ENCODE results near the gene STMN1. TPM values are rescaled to one million over a fixed set of nuclear protein-coding genes. Genes with fewer than 3 reads are reported as not detected.
A peak's percentile ranks its signal among the peaks of the same experiment; 100 is the strongest.

STMN1 gene
- total RNA-seq, 1 experiment from 2014 or later: 206 TPM

DNA sequence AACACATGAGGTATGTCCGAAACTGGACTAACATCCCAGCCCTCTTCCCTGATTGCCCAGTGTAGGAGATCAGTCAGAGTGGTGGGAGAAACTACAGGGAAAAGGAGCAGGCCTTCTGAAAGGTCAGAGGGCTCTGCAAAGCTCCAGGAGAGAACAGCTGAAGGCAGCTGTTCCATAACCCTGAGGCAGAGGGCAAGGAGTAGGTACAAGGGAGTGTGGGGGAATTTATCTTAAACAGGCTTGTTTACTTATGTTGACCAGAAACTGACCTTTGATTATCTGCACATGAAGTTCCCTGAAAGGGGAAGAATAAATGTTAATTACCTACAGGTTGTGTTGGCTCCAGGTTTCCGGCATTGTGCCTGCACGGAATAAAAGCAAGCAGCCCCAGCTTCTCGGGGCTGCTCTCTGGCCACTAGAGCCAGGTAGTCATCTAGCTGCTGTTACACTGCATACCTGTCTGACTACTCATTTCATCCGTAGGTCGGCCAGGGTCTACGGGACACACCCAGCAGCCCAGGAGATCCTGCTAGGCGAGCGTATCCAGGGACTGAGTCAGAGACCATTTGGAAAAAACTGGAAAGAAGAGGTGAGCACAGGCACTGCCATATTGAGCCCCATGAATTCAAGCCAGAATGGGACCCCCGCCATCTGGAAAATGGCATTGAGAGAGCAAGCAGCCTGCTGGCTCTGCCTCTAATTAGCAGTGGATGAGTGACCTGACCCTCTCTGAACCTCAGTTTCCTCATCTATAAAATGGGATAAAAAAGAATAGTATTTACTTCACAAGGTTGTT is 15.8 kb downstream of the STMN1 start:
- Histone ChIP-seq H2AFZ (ENCODE audit: low read length) (peak overlapping the region; percentile 10; the same call in 1 of the 2 replicates), H3F3A (ENCODE audit: low read length, unreplicated experiment) (no peaks in the 10 kb centered on the region), H3K79me2 (ENCODE audit: low read length) (no peaks in the 10 kb centered on the region), H3K4me3 (ENCODE audit: low read length) (0 out of 2 replicates have a peak overlapping the region, but pooled peaks have one; percentile 3), H3K9me2 (replicated peaks; ENCODE audit: low read length) (no peaks in the 10 kb centered on the region), H3K36me3 (ENCODE audit: low read depth, low read length) (no peaks in the 10 kb centered on the region), H3K27ac (ENCODE audit: low read length) (peak overlapping the region; percentile 75), H3K4me1 (ENCODE audit: insufficient read depth, low read length) (peaks cover 43% of the 10 kb centered on the region), H3K27me3 (ENCODE audit: low read length) (no peaks in the 10 kb centered on the region), H3K4me2 (ENCODE audit: low read length) (peak overlapping the region; percentile 53), H3K9me3 (ENCODE audit: low read length) (no peaks in the 10 kb centered on the region), H3K9ac (ENCODE audit: low read length) (peak overlapping the region; percentile 24; the same call in 1 of the 2 replicates), H4K20me1 (ENCODE audit: low read length) (no peaks in the 10 kb centered on the region)
- BruUV-seq (replicated peaks): no TSS peak
- POLR2A ChIA-PET (ENCODE audit: unreplicated experiment): no interaction called here
- TF ChIP-seq EZH2phosphoT487 (IDR thresholded peaks at IDR 0.05; ENCODE audit: borderline replicate concordance, low read length) (no peak), EZH2 (IDR thresholded peaks at IDR 0.05; ENCODE audit: low read length, unreplicated experiment) (no peak)
- TF ChIP-seq, protein P1, sequence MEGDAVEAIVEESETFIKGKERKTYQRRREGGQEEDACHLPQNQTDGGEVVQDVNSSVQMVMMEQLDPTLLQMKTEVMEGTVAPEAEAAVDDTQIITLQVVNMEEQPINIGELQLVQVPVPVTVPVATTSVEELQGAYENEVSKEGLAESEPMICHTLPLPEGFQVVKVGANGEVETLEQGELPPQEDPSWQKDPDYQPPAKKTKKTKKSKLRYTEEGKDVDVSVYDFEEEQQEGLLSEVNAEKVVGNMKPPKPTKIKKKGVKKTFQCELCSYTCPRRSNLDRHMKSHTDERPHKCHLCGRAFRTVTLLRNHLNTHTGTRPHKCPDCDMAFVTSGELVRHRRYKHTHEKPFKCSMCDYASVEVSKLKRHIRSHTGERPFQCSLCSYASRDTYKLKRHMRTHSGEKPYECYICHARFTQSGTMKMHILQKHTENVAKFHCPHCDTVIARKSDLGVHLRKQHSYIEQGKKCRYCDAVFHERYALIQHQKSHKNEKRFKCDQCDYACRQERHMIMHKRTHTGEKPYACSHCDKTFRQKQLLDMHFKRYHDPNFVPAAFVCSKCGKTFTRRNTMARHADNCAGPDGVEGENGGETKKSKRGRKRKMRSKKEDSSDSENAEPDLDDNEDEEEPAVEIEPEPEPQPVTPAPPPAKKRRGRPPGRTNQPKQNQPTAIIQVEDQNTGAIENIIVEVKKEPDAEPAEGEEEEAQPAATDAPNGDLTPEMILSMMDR (conservative IDR thresholded peaks at IDR 0.05; ENCODE audit: low read depth, low read length): no peak
- CTCF ChIA-PET: interaction anchor here (0.6 to 1.0 kb wide), 2 partner anchors 53 to 266 kb away, joined by 5 to 7 read pairs; no protein-coding TSS in a partner anchor
- ATAC-seq (peak; percentile 82), DNase-seq (peak; percentile 97)
- intact Hi-C loops (cut with micrococcal nuclease): loop anchor here (10.0 kb wide), 1 partner anchor 204 kb away; no protein-coding TSS in a partner anchor

DNA sequence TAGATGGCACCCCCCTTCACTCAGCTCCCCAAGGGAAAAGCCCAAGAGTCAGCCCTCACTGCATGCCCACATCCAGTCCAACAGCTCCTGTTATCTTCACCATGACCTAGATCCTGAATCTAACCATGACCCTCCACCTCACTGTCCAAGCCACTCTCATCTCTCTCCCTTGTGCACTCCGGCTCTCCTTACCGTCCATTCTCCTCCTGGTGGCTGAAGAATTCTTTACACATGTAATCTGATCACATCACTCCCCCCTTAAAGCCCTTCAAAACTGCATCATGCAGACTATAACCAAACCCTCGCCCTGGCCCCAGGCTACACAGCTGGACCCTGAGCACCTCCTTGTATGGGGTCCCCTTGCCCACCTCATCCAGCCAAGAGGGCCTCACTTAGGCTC is 16.7 kb downstream of the STMN1 start:
- Histone ChIP-seq H3K27me3 (ENCODE audit: low read length) (no peaks in the 10 kb centered on the region), H3K4me1 (ENCODE audit: insufficient read depth, low read length) (peaks cover 43% of the 10 kb centered on the region), H3K4me2 (ENCODE audit: low read length) (peak overlapping the region; percentile 53; the same call in 1 of the 2 replicates), H3K27ac (ENCODE audit: low read length) (peak overlapping the region; percentile 75), H2AFZ (ENCODE audit: low read length) (no peak overlapping the region), H3K9me2 (replicated peaks; ENCODE audit: low read length) (no peaks in the 10 kb centered on the region), H3K9me3 (ENCODE audit: low read length) (no peaks in the 10 kb centered on the region), H3K4me3 (ENCODE audit: low read length) (no peak overlapping the region), H4K20me1 (ENCODE audit: low read length) (no peaks in the 10 kb centered on the region), H3F3A (ENCODE audit: low read length, unreplicated experiment) (no peaks in the 10 kb centered on the region), H3K9ac (ENCODE audit: low read length) (no peak overlapping the region), H3K79me2 (ENCODE audit: low read length) (no peaks in the 10 kb centered on the region), H3K36me3 (ENCODE audit: low read depth, low read length) (no peaks in the 10 kb centered on the region)
- ATAC-seq (peak; percentile 19), DNase-seq (peak; percentile 47)
- ChIA-PET CTCF (no interaction called here), POLR2A (ENCODE audit: unreplicated experiment) (no interaction called here)
- BruUV-seq (replicated peaks): no TSS peak
- intact Hi-C loops (cut with micrococcal nuclease): no loop called here
- TF ChIP-seq EZH2phosphoT487 (IDR thresholded peaks at IDR 0.05; ENCODE audit: borderline replicate concordance, low read length): no peak
- TF ChIP-seq, protein P1 (conservative IDR thresholded peaks at IDR 0.05; ENCODE audit: low read depth, low read length): peak; percentile 45; the same call in 1 of the 2 replicates

All from PC-3 (cell line).